Neural progenitor cell (in vitro differentiated cells): ENCODE data around the gene LYPD6B.

Experiments used
- CTCF ChIP-seq: fragments of 200-600 bp; sonication (generic); IDR thresholded peaks from 2 replicates; pipeline ENCODE4 v1.5.1; 2017; ENCODE audit warnings: antibody characterized with exemption, mild to moderate bottlenecking
- EZH2 ChIP-seq: fragments of 200-600 bp; sonication (generic); IDR thresholded peaks from 2 replicates; pipeline ENCODE4 v1.6.1; 2017; ENCODE audit warnings: antibody characterized with exemption, mild to moderate bottlenecking, moderate library complexity

DNA sequence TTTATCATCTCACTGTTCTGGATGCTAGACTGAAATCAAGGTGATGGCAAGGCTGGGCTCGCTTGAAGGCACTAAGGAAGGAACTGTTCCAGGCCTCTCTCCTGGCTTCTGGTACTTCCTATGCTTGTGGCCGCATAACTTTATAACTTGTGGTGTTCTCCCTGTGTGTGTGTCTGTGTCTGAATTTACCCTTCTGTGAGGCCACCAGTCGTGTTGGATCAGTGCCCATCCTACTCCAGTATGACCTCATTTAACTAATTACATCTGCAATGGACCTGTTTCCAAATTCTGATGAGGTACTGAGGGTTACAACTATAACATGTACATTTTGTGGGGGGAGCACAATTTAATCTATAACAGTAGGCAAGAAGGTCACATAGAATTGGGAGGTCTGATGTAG is 41.6 kb downstream of the LYPD6B start:
- TF ChIP-seq CTCF (no peak), EZH2 (no peak)
